ENCODE results near the gene PLXNA2. TPM values are rescaled to one million over a fixed set of nuclear protein-coding genes. Genes with fewer than 3 reads are reported as not detected.

PLXNA2 gene
- total and polyA plus RNA-seq, 2 donors (not counting 3 experiments of a cell fraction or from before 2014, with no cell fraction given), result 42.6 to 229 TPM

DNA sequence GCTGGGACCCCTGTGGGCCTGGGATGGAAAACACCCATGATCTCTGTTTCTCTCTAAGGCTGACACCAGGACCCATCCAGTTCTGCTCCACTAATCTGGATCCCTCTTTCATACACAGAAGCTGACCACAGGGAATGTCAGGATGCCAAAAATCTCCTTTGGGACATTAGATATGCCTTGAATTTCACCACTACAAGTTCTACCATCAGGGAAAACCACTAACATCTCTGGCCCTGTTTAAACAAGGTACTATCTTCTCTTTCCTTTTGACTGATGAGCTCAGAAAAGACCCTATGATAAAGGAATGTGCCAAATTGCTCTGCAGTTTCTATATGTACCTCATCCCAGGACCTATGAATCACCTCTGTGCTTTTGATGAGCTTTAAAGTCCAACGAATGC, 10.2 kb upstream of the PLXNA2 start:
- no peak overlapping the region for H2AFZ ChIP-seq (ENCODE audit: low read depth, low read length)
- H3K9ac ChIP-seq (replicated peaks; ENCODE audit: extremely low read depth, insufficient read depth, low read length), result no peak overlapping the region
- FAIRE-seq (no peak), DNase-seq (ENCODE audit: low read depth, low spot score) (no peak)
- no peak overlapping the region for H3K4me3 ChIP-seq (replicated peaks in 1 of 3; ENCODE audit: insufficient read depth in 1 of 3, low read depth in 1 of 3, low read length in 3 of 3)
- H3K4me2 ChIP-seq (ENCODE audit: insufficient read depth, low read length), result no peak overlapping the region
- H3K9me1 ChIP-seq (replicated peaks; ENCODE audit: control insufficient read depth, extremely low read depth, insufficient read depth, low read length), result peaks cover 1% of the 10 kb centered on the region
- dilution Hi-C loops (cut with MboI; ENCODE audit: extremely low pct_ligation_motif_present, low sequenced_read_pairs), result no loop called here
- intact Hi-C loops (cut with micrococcal nuclease), result no loop called here
- no peaks in the 10 kb centered on the region for H3K36me3 ChIP-seq (ENCODE audit: control insufficient read depth in 2 of 2, extremely low read depth in 1 of 2, insufficient read depth in 2 of 2, low read length in 2 of 2)
- TF ChIP-seq GATA2 (IDR thresholded peaks at IDR 0.05; ENCODE audit: insufficient read depth, insufficient read length, low read depth, low read length), result no peak
- TF ChIP-seq MYC (IDR thresholded peaks at IDR 0.05; ENCODE audit: low read depth, low read length), result no peak
- no peak for TF ChIP-seq POLR2A (IDR thresholded peaks at IDR 0.05; ENCODE audit: low read depth, low read length)
- H3K27me3 ChIP-seq (ENCODE audit: control insufficient read depth in 2 of 2, insufficient read depth in 2 of 2, low read length in 2 of 2), result peaks cover 46 to 52% of the 10 kb centered on the region in 2 experiments
- no peaks in the 10 kb centered on the region for H3K4me1 ChIP-seq (ENCODE audit: control insufficient read depth, extremely low read depth, insufficient read depth, low read length)
- POLR2A ChIA-PET, result no interaction called here
- no peaks in the 10 kb centered on the region for H3K79me2 ChIP-seq (ENCODE audit: control insufficient read depth, insufficient read depth, low read length)
- BruUV-seq (replicated peaks), result no TSS peak
- H3K27ac ChIP-seq (ENCODE audit: insufficient read depth, low read depth, low read length), result no peak overlapping the region
- no peaks in the 10 kb centered on the region for H4K20me1 ChIP-seq (replicated peaks; ENCODE audit: control insufficient read depth, extremely low read depth, insufficient read depth, low read length)
- CTCF ChIA-PET, result interaction anchor here (1.2 kb wide), 1 partner anchor 9 kb away, joined by 3 read pairs; no protein-coding TSS in a partner anchor
- no peaks in the 10 kb centered on the region for H3K9me3 ChIP-seq (replicated peaks; ENCODE audit: control insufficient read depth, insufficient read depth, low read length)

DNA sequence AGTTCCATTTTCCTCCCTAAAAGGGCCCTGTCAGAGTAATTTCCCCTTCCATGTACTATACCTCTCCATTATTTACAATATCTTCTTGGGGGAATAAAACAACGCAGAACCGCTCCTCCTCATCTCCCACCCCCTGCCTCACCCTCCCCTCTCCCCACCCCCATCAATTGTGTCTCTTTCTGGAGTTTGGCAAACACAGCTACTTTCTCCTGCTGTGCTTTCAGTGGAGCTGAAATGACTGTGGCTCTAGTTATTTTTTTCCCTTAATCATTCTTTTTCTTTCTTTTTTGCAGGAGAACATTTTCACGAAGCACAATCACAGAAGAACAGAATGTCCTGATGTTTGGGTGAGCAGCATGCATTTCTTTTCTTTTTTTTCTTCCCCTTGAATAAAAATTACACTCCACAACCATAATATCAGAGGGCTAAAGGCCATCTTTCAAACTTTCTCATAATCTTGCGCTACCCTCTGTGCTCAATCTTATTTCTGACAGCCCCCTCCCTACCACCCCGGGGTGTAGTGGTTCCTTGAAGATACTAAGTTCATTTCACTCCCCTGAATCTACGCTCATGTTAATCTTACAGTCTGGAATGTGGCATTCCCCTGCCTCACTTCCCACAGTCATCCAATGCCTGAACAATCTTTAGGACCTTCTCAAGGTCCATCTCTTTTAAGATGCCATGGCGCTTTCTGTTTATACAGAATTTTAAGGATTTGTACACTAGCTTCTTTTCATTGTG, 8.8 kb upstream of the PLXNA2 start:
- Histone ChIP-seq H2AFZ (ENCODE audit: low read depth, low read length) (no peak overlapping the region), H3K9me1 (replicated peaks; ENCODE audit: control insufficient read depth, extremely low read depth, insufficient read depth, low read length) (no peaks in the 10 kb centered on the region), H3K9ac (replicated peaks; ENCODE audit: extremely low read depth, insufficient read depth, low read length) (no peak overlapping the region), H3K27me3 (ENCODE audit: control insufficient read depth in 2 of 2, insufficient read depth in 2 of 2, low read length in 2 of 2) (peaks cover 43 to 46% of the 10 kb centered on the region in 2 experiments), H3K9me3 (replicated peaks; ENCODE audit: control insufficient read depth, insufficient read depth, low read length) (no peaks in the 10 kb centered on the region), H3K27ac (ENCODE audit: insufficient read depth, low read depth, low read length) (no peak overlapping the region), H3K4me2 (ENCODE audit: insufficient read depth, low read length) (no peak overlapping the region), H3K79me2 (ENCODE audit: control insufficient read depth, insufficient read depth, low read length) (no peaks in the 10 kb centered on the region), H3K4me3 (replicated peaks in 1 of 3; ENCODE audit: insufficient read depth in 1 of 3, low read depth in 1 of 3, low read length in 3 of 3) (no peak overlapping the region), H4K20me1 (replicated peaks; ENCODE audit: control insufficient read depth, extremely low read depth, insufficient read depth, low read length) (no peaks in the 10 kb centered on the region), H3K36me3 (ENCODE audit: control insufficient read depth in 2 of 2, extremely low read depth in 1 of 2, insufficient read depth in 2 of 2, low read length in 2 of 2) (no peaks in the 10 kb centered on the region), H3K4me1 (ENCODE audit: control insufficient read depth, extremely low read depth, insufficient read depth, low read length) (no peaks in the 10 kb centered on the region)
- intact Hi-C loops (cut with micrococcal nuclease) (loop anchor here (1.0 kb wide), 1 partner anchor 260 kb away; no protein-coding TSS in a partner anchor), dilution Hi-C loops (cut with MboI; ENCODE audit: extremely low pct_ligation_motif_present, low sequenced_read_pairs) (no loop called here)
- DNase-seq (ENCODE audit: low read depth, low spot score) (no peak), FAIRE-seq (no peak)
- CTCF ChIA-PET, result interaction anchor here (1.2 kb wide), 1 partner anchor 8 kb away, joined by 3 read pairs; no protein-coding TSS in a partner anchor
- POLR2A ChIA-PET, result no interaction called here
- BruUV-seq (replicated peaks), result no TSS peak
- TF ChIP-seq, protein P1, sequence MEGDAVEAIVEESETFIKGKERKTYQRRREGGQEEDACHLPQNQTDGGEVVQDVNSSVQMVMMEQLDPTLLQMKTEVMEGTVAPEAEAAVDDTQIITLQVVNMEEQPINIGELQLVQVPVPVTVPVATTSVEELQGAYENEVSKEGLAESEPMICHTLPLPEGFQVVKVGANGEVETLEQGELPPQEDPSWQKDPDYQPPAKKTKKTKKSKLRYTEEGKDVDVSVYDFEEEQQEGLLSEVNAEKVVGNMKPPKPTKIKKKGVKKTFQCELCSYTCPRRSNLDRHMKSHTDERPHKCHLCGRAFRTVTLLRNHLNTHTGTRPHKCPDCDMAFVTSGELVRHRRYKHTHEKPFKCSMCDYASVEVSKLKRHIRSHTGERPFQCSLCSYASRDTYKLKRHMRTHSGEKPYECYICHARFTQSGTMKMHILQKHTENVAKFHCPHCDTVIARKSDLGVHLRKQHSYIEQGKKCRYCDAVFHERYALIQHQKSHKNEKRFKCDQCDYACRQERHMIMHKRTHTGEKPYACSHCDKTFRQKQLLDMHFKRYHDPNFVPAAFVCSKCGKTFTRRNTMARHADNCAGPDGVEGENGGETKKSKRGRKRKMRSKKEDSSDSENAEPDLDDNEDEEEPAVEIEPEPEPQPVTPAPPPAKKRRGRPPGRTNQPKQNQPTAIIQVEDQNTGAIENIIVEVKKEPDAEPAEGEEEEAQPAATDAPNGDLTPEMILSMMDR (IDR thresholded peaks at IDR 0.05; ENCODE audit: extremely low read depth in 1 of 2, insufficient read depth in 1 of 2, low read depth in 1 of 2, low read length in 2 of 2), result no peak
- no peak for TF ChIP-seq POLR2AphosphoS5 (IDR thresholded peaks at IDR 0.05; ENCODE audit: insufficient read depth, low read depth, low read length)
- TF ChIP-seq MYC (IDR thresholded peaks at IDR 0.05; ENCODE audit: low read depth, low read length), result no peak
- TF ChIP-seq, protein P2, sequence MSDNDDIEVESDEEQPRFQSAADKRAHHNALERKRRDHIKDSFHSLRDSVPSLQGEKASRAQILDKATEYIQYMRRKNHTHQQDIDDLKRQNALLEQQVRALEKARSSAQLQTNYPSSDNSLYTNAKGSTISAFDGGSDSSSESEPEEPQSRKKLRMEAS (IDR thresholded peaks at IDR 0.05; ENCODE audit: insufficient read depth, insufficient read length), result no peak
- TF ChIP-seq EZH2 (IDR thresholded peaks at IDR 0.05; ENCODE audit: borderline replicate concordance, low read depth, low read length, severe bottlenecking), result no peak
- TF ChIP-seq GATA2 (IDR thresholded peaks at IDR 0.05; ENCODE audit: insufficient read depth, insufficient read length, low read depth, low read length), result no peak
- TF ChIP-seq JUN (IDR thresholded peaks at IDR 0.05; ENCODE audit: borderline replicate concordance, insufficient read depth, insufficient read length, low read depth), result no peak
- TF ChIP-seq FOS (IDR thresholded peaks at IDR 0.05; ENCODE audit: borderline replicate concordance, insufficient read depth, low read length), result no peak
- no peak for TF ChIP-seq POLR2A (IDR thresholded peaks at IDR 0.05; ENCODE audit: low read depth, low read length)
